ENCODE measurements around the gene HAUS8. TPM values are rescaled to one million over a fixed set of nuclear protein-coding genes. Genes with fewer than 3 reads are reported as not detected.
A peak's percentile ranks its signal among the peaks of the same experiment; 100 is the strongest.

Gene HAUS8
- total and polyA plus RNA-seq, 2 of the 8 experiments (the other 6 are each of a cell fraction or from before 2014, with no cell fraction given): 18.4 to 23.2 TPM

GRCh38 chr19:17075035-17075863 lies at the start of gene HAUS8, which contains the start of gene MYO9B (continued):
- no peak for TF ChIP-seq BCL11A (IDR thresholded peaks at IDR 0.05; ENCODE audit: low read depth in 2 of 2, low read length in 2 of 2)
- TF ChIP-seq, protein P1, sequence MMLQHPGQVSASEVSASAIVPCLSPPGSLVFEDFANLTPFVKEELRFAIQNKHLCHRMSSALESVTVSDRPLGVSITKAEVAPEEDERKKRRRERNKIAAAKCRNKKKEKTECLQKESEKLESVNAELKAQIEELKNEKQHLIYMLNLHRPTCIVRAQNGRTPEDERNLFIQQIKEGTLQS (IDR thresholded peaks at IDR 0.05; ENCODE audit: insufficient read depth, low read depth, low read length): no peak
- TF ChIP-seq PHF8 (conservative IDR thresholded peaks at IDR 0.05; ENCODE audit: low read depth, low read length): peak; percentile 94

All from H1 (cell line).